ENCODE results near the gene DYNC1H1. TPM values are rescaled to one million over a fixed set of nuclear protein-coding genes. Genes with fewer than 3 reads are reported as not detected.
A peak's percentile ranks its signal among the peaks of the same experiment; 100 is the strongest.
"Not testable (repeated sequence)": the region's sequence is repeated elsewhere in the genome, so short reads cannot be mapped to it uniquely, and the experiment has no call there.

The DYNC1H1 gene
- total RNA-seq, 1 experiment from 2014 or later: 606 TPM

GRCh38 chr14:102075155-102075554, 110.8 kb downstream of the DYNC1H1 start:
- POLR2A ChIA-PET (ENCODE audit: unreplicated experiment): interaction anchor here (0.6 kb wide), 1 partner anchor 41 kb away, joined by 3 read pairs; no protein-coding TSS in a partner anchor
- DNase-seq: no peak
- Histone ChIP-seq H3K27ac (ENCODE audit: low read length) (no peak overlapping the region), H3K4me3 (ENCODE audit: low read length) (no peak overlapping the region), H3K9me2 (replicated peaks; ENCODE audit: low read length) (no peaks in the 10 kb centered on the region), H3K9me3 (ENCODE audit: low read length) (no peaks in the 10 kb centered on the region), H2AFZ (ENCODE audit: low read length) (no peak overlapping the region), H3K4me1 (ENCODE audit: insufficient read depth, low read length) (peaks cover 19% of the 10 kb centered on the region), H3K27me3 (ENCODE audit: low read length) (no peaks in the 10 kb centered on the region), H3K9ac (ENCODE audit: low read length) (no peak overlapping the region), H3K4me2 (ENCODE audit: low read length) (no peak overlapping the region), H4K20me1 (ENCODE audit: low read length) (peaks cover 7% of the 10 kb centered on the region; the same call in 1 of the 2 replicates), H3F3A (ENCODE audit: low read length, unreplicated experiment) (peaks cover 13% of the 10 kb centered on the region), H3K79me2 (ENCODE audit: low read length) (no peaks in the 10 kb centered on the region), H3K36me3 (ENCODE audit: low read depth, low read length) (peaks cover 9% of the 10 kb centered on the region)
- no TSS peak for BruUV-seq (replicated peaks)
- CTCF ChIA-PET: no interaction called here
- no peak for ATAC-seq
- no peak for TF ChIP-seq CTCF (conservative IDR thresholded peaks at IDR 0.05; ENCODE audit: low read depth, low read length)
- no peak for TF ChIP-seq EZH2phosphoT487 (IDR thresholded peaks at IDR 0.05; ENCODE audit: borderline replicate concordance, low read length)
- no peak for TF ChIP-seq EZH2 (IDR thresholded peaks at IDR 0.05; ENCODE audit: low read length, unreplicated experiment)
- intact Hi-C loops (cut with micrococcal nuclease): no loop called here

GRCh38 chr14:102077382-102077709, 113.0 kb downstream of the DYNC1H1 start:
- Histone ChIP-seq H3K4me2 (ENCODE audit: low read length) (no peak overlapping the region), H3K27me3 (ENCODE audit: low read length) (no peaks in the 10 kb centered on the region), H3K9me2 (replicated peaks; ENCODE audit: low read length) (no peaks in the 10 kb centered on the region), H3K27ac (ENCODE audit: low read length) (no peak overlapping the region), H3K4me1 (ENCODE audit: insufficient read depth, low read length) (peaks cover 9% of the 10 kb centered on the region; the same call in 1 of the 2 replicates), H3K36me3 (ENCODE audit: low read depth, low read length) (peaks cover 31% of the 10 kb centered on the region), H3F3A (ENCODE audit: low read length, unreplicated experiment) (peaks cover 31% of the 10 kb centered on the region), H2AFZ (ENCODE audit: low read length) (no peak overlapping the region), H4K20me1 (ENCODE audit: low read length) (peaks cover 29% of the 10 kb centered on the region), H3K4me3 (ENCODE audit: low read length) (no peak overlapping the region), H3K9ac (ENCODE audit: low read length) (no peak overlapping the region), H3K9me3 (ENCODE audit: low read length) (no peaks in the 10 kb centered on the region), H3K79me2 (ENCODE audit: low read length) (peaks cover 9% of the 10 kb centered on the region)
- ChIA-PET POLR2A (ENCODE audit: unreplicated experiment) (interaction anchor here (0.7 kb wide), 1 partner anchor 1632 kb away, joined by 6 read pairs; no protein-coding TSS in a partner anchor), CTCF (no interaction called here)
- no peak for TF ChIP-seq CTCF (conservative IDR thresholded peaks at IDR 0.05; ENCODE audit: low read depth, low read length)
- TF ChIP-seq EZH2phosphoT487 (IDR thresholded peaks at IDR 0.05; ENCODE audit: borderline replicate concordance, low read length): no peak
- TF ChIP-seq EZH2 (IDR thresholded peaks at IDR 0.05; ENCODE audit: low read length, unreplicated experiment): no peak
- ATAC-seq (peak; percentile 25), DNase-seq (peak; percentile 31)
- intact Hi-C loops (cut with micrococcal nuclease): no loop called here
- no TSS peak for BruUV-seq (replicated peaks)

- CTCF ChIA-PET: not testable (repeated sequence)
Measured at GRCh38 chr14:102078361-102078791, 114.0 kb downstream of the DYNC1H1 start.

More at GRCh38 chr14:102078361-102078791, 114.0 kb downstream of the DYNC1H1 start:
- intact Hi-C loops (cut with micrococcal nuclease); H3K9me2 ChIP-seq (replicated peaks; ENCODE audit: low read length); H3K9me3 ChIP-seq (ENCODE audit: low read length); ATAC-seq; BruUV-seq (replicated peaks); H3K4me3 ChIP-seq (ENCODE audit: low read length); H3K4me2 ChIP-seq (ENCODE audit: low read length); POLR2A ChIA-PET (ENCODE audit: unreplicated experiment); H3K27ac ChIP-seq (ENCODE audit: low read length); H3K27me3 ChIP-seq (ENCODE audit: low read length); H3K9ac ChIP-seq (ENCODE audit: low read length); H2AFZ ChIP-seq (ENCODE audit: low read length): not testable (repeated sequence)
- Histone ChIP-seq H3K4me1 (ENCODE audit: insufficient read depth, low read length) (peaks cover 19% of the 10 kb centered on the region), H3K36me3 (ENCODE audit: low read depth, low read length) (peaks cover 41% of the 10 kb centered on the region), H3F3A (ENCODE audit: low read length, unreplicated experiment) (peaks cover 32% of the 10 kb centered on the region), H4K20me1 (ENCODE audit: low read length) (peaks cover 39% of the 10 kb centered on the region), H3K79me2 (ENCODE audit: low read length) (peaks cover 19% of the 10 kb centered on the region)
- DNase-seq: peak; percentile 12
